Left colon (tissue), 2 donors: ENCODE results near the gene HMCN1. TPM values are rescaled to one million over a fixed set of nuclear protein-coding genes. Genes with fewer than 3 reads are reported as not detected.

Experiments
- ATAC-seq: fragments of 200-7000 bp; cut with Tn5 transposase; one replicate; pipeline ENCODE4 v1.9.1; 2020; ENCODE audit warnings: mild to moderate bottlenecking, moderate library complexity
- DNase-seq, 2 donors: peaks; one replicate each; pipeline ENCODE4 v3.0.0-alpha.2; 2020
- intact Hi-C, 2 donors: fragments of 100-400 bp; cut with DNase I in 1 of 2; cut with micrococcal nuclease in 1 of 2; formaldehyde crosslinking; loops; one replicate each; pipeline versions ENCODE4 v1.11.2 to v1.14.0; 2022; cut with DNase I, micrococcal nuclease
- total RNA-seq, 2 donors: library from RNA; stranded (reverse); fragmentation: NEBNext Ultra II Directional; extraction: Animal tissue kit (Norgen Biotek cat#: 25700); gene quantifications; one replicate each; pipeline ENCODE4 v1.2.1, GENCODE V29; 2021
- donor health status: DM: no; HTN: no; CAD: no.
- donor health status: DM: yes; HTN: yes; CAD: no.

Gene HMCN1
- total RNA-seq, 2 donors from 2014 or later, result 1.7 to 3.9 TPM

- ATAC-seq (no peak), DNase-seq (no peak)
- intact Hi-C loops, result no loop called here
These were observed 352.4 kb downstream of the HMCN1 start for GRCh38 chr1:186086583-186086982.

GRCh38 chr1:186089940-186090339 lies 355.7 kb downstream of the HMCN1 start:
- intact Hi-C loops, result no loop called here
- no peak for ATAC-seq
- no peak for DNase-seq

GRCh38 chr1:186091222-186091720 lies 357.1 kb downstream of the HMCN1 start:
- no peak for ATAC-seq
- DNase-seq, result no peak
- intact Hi-C loops, result no loop called here

GRCh38 chr1:186093437-186093836 lies 359.2 kb downstream of the HMCN1 start:
- ATAC-seq (peak; percentile 65), DNase-seq (no peak)
- intact Hi-C loops, result no loop called here

- no peak for ATAC-seq
- intact Hi-C loops, result no loop called here
- no peak for DNase-seq
These were observed 360.0 kb downstream of the HMCN1 start for GRCh38 chr1:186094172-186094571.

GRCh38 chr1:186099336-186100104 lies 365.3 kb downstream of the HMCN1 start:
- intact Hi-C loops, result no loop called here
- DNase-seq (no peak), ATAC-seq (no peak)

GRCh38 chr1:186102107-186102506 lies 367.9 kb downstream of the HMCN1 start:
- intact Hi-C loops, result no loop called here
- DNase-seq, result no peak
- ATAC-seq, result no peak

- ATAC-seq (no peak), DNase-seq (no peak)
- intact Hi-C loops, result no loop called here
These were observed 368.5 kb downstream of the HMCN1 start for GRCh38 chr1:186102547-186103148.

GRCh38 chr1:186104459-186104858 lies 370.3 kb downstream of the HMCN1 start:
- ATAC-seq (no peak), DNase-seq (no peak)
- intact Hi-C loops, result no loop called here

GRCh38 chr1:186112280-186112679 lies 378.1 kb downstream of the HMCN1 start:
- ATAC-seq (no peak), DNase-seq (no peak)
- intact Hi-C loops, result no loop called here

- ATAC-seq (no peak), DNase-seq (no peak)
- intact Hi-C loops, result no loop called here
These were observed 379.3 kb downstream of the HMCN1 start for GRCh38 chr1:186113461-186113860.

GRCh38 chr1:186118724-186119123 lies 384.5 kb downstream of the HMCN1 start:
- intact Hi-C loops, result no loop called here

GRCh38 chr1:186122837-186123236 lies 388.6 kb downstream of the HMCN1 start:
- DNase-seq (no peak), ATAC-seq (no peak)

More at GRCh38 chr1:186118724-186119123, 384.5 kb downstream of the HMCN1 start:
- ATAC-seq, result no peak
- DNase-seq, result no peak

GRCh38 chr1:186125035-186125434 lies 390.8 kb downstream of the HMCN1 start:
- intact Hi-C loops, result no loop called here
- ATAC-seq, result no peak
- no peak for DNase-seq

More at GRCh38 chr1:186122837-186123236, 388.6 kb downstream of the HMCN1 start:
- intact Hi-C loops, result no loop called here

- ATAC-seq, result no peak
- intact Hi-C loops, result no loop called here
- no peak for DNase-seq
These were observed 391.3 kb downstream of the HMCN1 start for GRCh38 chr1:186125511-186125910.

- DNase-seq (no peak), ATAC-seq (no peak)
- intact Hi-C loops, result no loop called here
These were observed 395.6 kb downstream of the HMCN1 start for GRCh38 chr1:186129758-186130157.

GRCh38 chr1:186139115-186139514 lies 404.9 kb downstream of the HMCN1 start:
- ATAC-seq (no peak), DNase-seq (no peak)
- intact Hi-C loops, result no loop called here

- DNase-seq (no peak), ATAC-seq (no peak)
- intact Hi-C loops, result no loop called here
These were observed 405.5 kb downstream of the HMCN1 start for GRCh38 chr1:186139701-186140100.

GRCh38 chr1:186142159-186142558 lies 408.0 kb downstream of the HMCN1 start:
- ATAC-seq, result no peak
- intact Hi-C loops, result no loop called here
- DNase-seq, result no peak

GRCh38 chr1:186142916-186143315 lies 408.7 kb downstream of the HMCN1 start:
- intact Hi-C loops, result no loop called here
- ATAC-seq (no peak), DNase-seq (no peak)
